NCI-H1417 treated with DMSO at 0.1 percent for 48 hours (cell line): Measurements from ENCODE around the gene PRMT6.
A peak's percentile ranks its signal among the peaks of the same experiment; 100 is the strongest.
"Not testable (repeated sequence)": the region's sequence is repeated elsewhere in the genome, so short reads cannot be mapped to it uniquely, and the experiment has no call there.

Experiments
- DNase-seq: peaks from one replicate; lab custom pipeline; 2025; lab: John Stamatoyannopoulos, UW

Gene PRMT6

GRCh38 chr1:107056426-107057196 is at the start of gene PRMT6:
TSS of gene PRMT6 (plus strand) at chr1:107056674. CDS start at chr1:107056716, 42 bp downstream.
- peak; percentile 45 for DNase-seq

- DNase-seq, result no peak
These were observed 47.2 kb upstream of the PRMT6 start for GRCh38 chr1:107009281-107009680.

GRCh38 chr1:107010582-107010981 is 45.9 kb upstream of the PRMT6 start:
- DNase-seq, result no peak

GRCh38 chr1:107016376-107016978 is 40.0 kb upstream of the PRMT6 start:
- no peak for DNase-seq

- DNase-seq, result no peak
These were observed 38.0 kb upstream of the PRMT6 start for GRCh38 chr1:107018445-107018844.

GRCh38 chr1:107019166-107019565 is 37.3 kb upstream of the PRMT6 start:
- DNase-seq, result no peak

- not testable (repeated sequence) for DNase-seq
These were observed 17.6 kb upstream of the PRMT6 start for GRCh38 chr1:107038874-107039273.

- not testable (repeated sequence) for DNase-seq
These were observed 11.9 kb upstream of the PRMT6 start for GRCh38 chr1:107044310-107045220.

GRCh38 chr1:107047602-107048001 is 8.9 kb upstream of the PRMT6 start:
- no peak for DNase-seq

- no peak for DNase-seq
These were observed 8.2 kb upstream of the PRMT6 start for GRCh38 chr1:107048241-107048640.

- DNase-seq, result no peak
These were observed 5.2 kb upstream of the PRMT6 start for GRCh38 chr1:107051266-107051665.

- not testable (repeated sequence) for DNase-seq
These were observed 502 bp upstream of the PRMT6 start for GRCh38 chr1:107055919-107056425.

- peak; percentile 45 for DNase-seq
These were observed 991 bp downstream of the PRMT6 start for GRCh38 chr1:107057197-107058133.

GRCh38 chr1:107058245-107059032 is 2.0 kb downstream of the PRMT6 start:
- DNase-seq, result no peak

GRCh38 chr1:107061886-107062285 is 5.4 kb downstream of the PRMT6 start:
- DNase-seq, result no peak

- no peak for DNase-seq
These were observed 17.0 kb downstream of the PRMT6 start for GRCh38 chr1:107073493-107073892.

GRCh38 chr1:107076841-107077240 is 20.4 kb downstream of the PRMT6 start:
- no peak for DNase-seq

GRCh38 chr1:107079249-107079648 is 22.8 kb downstream of the PRMT6 start:
- DNase-seq, result no peak

GRCh38 chr1:107081102-107081501 is 24.6 kb downstream of the PRMT6 start:
- DNase-seq, result no peak

- no peak for DNase-seq
These were observed 34.9 kb downstream of the PRMT6 start for GRCh38 chr1:107091418-107091817.
